ENCODE measurements around the gene NDUFB2. TPM values are rescaled to one million over a fixed set of nuclear protein-coding genes. Genes with fewer than 3 reads are reported as not detected.

Gene NDUFB2
- total RNA-seq, 1 experiment from 2014 or later = 180 TPM

GRCh38 chr7:140686921-140687320 is 9.6 kb upstream of the NDUFB2 start:
- ChIA-PET POLR2A (ENCODE audit: unreplicated experiment) (interaction anchor here (0.5 kb wide), 1 partner anchor 397 kb away, joined by 3 read pairs; no protein-coding TSS in a partner anchor), CTCF (interaction anchor here (0.6 kb wide), 1 partner anchor 1734 kb away, joined by 13 read pairs; no protein-coding TSS in a partner anchor)
- Histone ChIP-seq H3F3A (ENCODE audit: insufficient read depth, low read depth) (no peaks in the 10 kb centered on the region), H4K20me1 (ENCODE audit: insufficient read depth) (no peaks in the 10 kb centered on the region), H3K36me3 (ENCODE audit: low read depth) (0 out of 2 replicates have a peak, but pooled peaks cover 4% of the 10 kb centered on the region), H3K4me2 (no peak overlapping the region), H3K4me3 (no peak overlapping the region), H3K27ac (no peak overlapping the region), H3K27me3 (ENCODE audit: insufficient read depth, low read depth) (no peaks in the 10 kb centered on the region), H3K79me2 (ENCODE audit: low read depth) (no peaks in the 10 kb centered on the region), H3K9me3 (ENCODE audit: insufficient read depth, low read depth) (no peaks in the 10 kb centered on the region), H3K4me1 (replicated peaks; ENCODE audit: insufficient read depth) (no peaks in the 10 kb centered on the region), H2AFZ (no peak overlapping the region), H3K9me2 (ENCODE audit: insufficient read depth) (no peaks in the 10 kb centered on the region)
- intact Hi-C loops (cut with micrococcal nuclease; ENCODE audit: unreplicated experiment) = no loop called here
- no peak for TF ChIP-seq EZH2 (IDR thresholded peaks at IDR 0.05; ENCODE audit: low read depth)
- DNase-seq = no peak
- no TSS peak for BruUV-seq (replicated peaks)

- no peaks in the 10 kb centered on the region for H3K4me1 ChIP-seq (replicated peaks; ENCODE audit: insufficient read depth)
- no peak overlapping the region for H3K27ac ChIP-seq
- no peak overlapping the region for H2AFZ ChIP-seq
- TF ChIP-seq CTCF (conservative IDR thresholded peaks at IDR 0.05) = no peak
- TF ChIP-seq EZH2 (IDR thresholded peaks at IDR 0.05; ENCODE audit: low read depth) = no peak
- H3F3A ChIP-seq (ENCODE audit: insufficient read depth, low read depth) = peaks cover 4% of the 10 kb centered on the region; the same call in 1 of the 2 replicates
- H3K9me3 ChIP-seq (ENCODE audit: insufficient read depth, low read depth) = no peaks in the 10 kb centered on the region
- POLR2A ChIA-PET (ENCODE audit: unreplicated experiment) = no interaction called here
- H3K36me3 ChIP-seq (ENCODE audit: low read depth) = no peaks in the 10 kb centered on the region
- H3K27me3 ChIP-seq (ENCODE audit: insufficient read depth, low read depth) = no peaks in the 10 kb centered on the region
- no peak overlapping the region for H3K4me2 ChIP-seq
- no peak overlapping the region for H3K4me3 ChIP-seq
- intact Hi-C loops (cut with micrococcal nuclease; ENCODE audit: unreplicated experiment) = no loop called here
- H3K79me2 ChIP-seq (ENCODE audit: low read depth) = no peaks in the 10 kb centered on the region
- no peak for DNase-seq
- CTCF ChIA-PET = no interaction called here
- H3K9me2 ChIP-seq (ENCODE audit: insufficient read depth) = no peaks in the 10 kb centered on the region
- BruUV-seq (replicated peaks) = no TSS peak
- H4K20me1 ChIP-seq (ENCODE audit: insufficient read depth) = no peaks in the 10 kb centered on the region
Observed at GRCh38 chr7:140688341-140688740, 8.2 kb upstream of the NDUFB2 start.

- H2AFZ ChIP-seq = no peak overlapping the region
- intact Hi-C loops (cut with micrococcal nuclease; ENCODE audit: unreplicated experiment) = no loop called here
- no peaks in the 10 kb centered on the region for H3K36me3 ChIP-seq (ENCODE audit: low read depth)
- TF ChIP-seq EZH2 (IDR thresholded peaks at IDR 0.05; ENCODE audit: low read depth) = no peak
- TF ChIP-seq CTCF (conservative IDR thresholded peaks at IDR 0.05) = no peak
- no peaks in the 10 kb centered on the region for H4K20me1 ChIP-seq (ENCODE audit: insufficient read depth)
- BruUV-seq (replicated peaks) = no TSS peak
- H3K4me2 ChIP-seq = no peak overlapping the region
- H3K27ac ChIP-seq = no peak overlapping the region
- no peaks in the 10 kb centered on the region for H3K9me2 ChIP-seq (ENCODE audit: insufficient read depth)
- H3K4me3 ChIP-seq = no peak overlapping the region
- CTCF ChIA-PET = no interaction called here
- no peak for DNase-seq
- POLR2A ChIA-PET (ENCODE audit: unreplicated experiment) = no interaction called here
- no peaks in the 10 kb centered on the region for H3K27me3 ChIP-seq (ENCODE audit: insufficient read depth, low read depth)
- H3K79me2 ChIP-seq (ENCODE audit: low read depth) = no peaks in the 10 kb centered on the region
- no peaks in the 10 kb centered on the region for H3K9me3 ChIP-seq (ENCODE audit: insufficient read depth, low read depth)
- no peaks in the 10 kb centered on the region for H3K4me1 ChIP-seq (replicated peaks; ENCODE audit: insufficient read depth)
- H3F3A ChIP-seq (ENCODE audit: insufficient read depth, low read depth) = peaks cover 4% of the 10 kb centered on the region; the same call in 1 of the 2 replicates
Observed at GRCh38 chr7:140689199-140690152, 7.0 kb upstream of the NDUFB2 start.

All from PC-9 (cell line).